ENCODE measurements around the gene TPST1.

GRCh38 chr7:66353547-66353946 lies 148.4 kb downstream of the TPST1 start:
- no peak for TF ChIP-seq CTCF (IDR thresholded peaks at IDR 0.05)
- no peak for TF ChIP-seq EZH2phosphoT487 (IDR thresholded peaks at IDR 0.05; ENCODE audit: borderline replicate concordance, low read depth)
- no peak for TF ChIP-seq ELF1 (IDR thresholded peaks at IDR 0.05)
- no peak for TF ChIP-seq YY1 (IDR thresholded peaks at IDR 0.05; ENCODE audit: low read depth)
- TF ChIP-seq GABPA (IDR thresholded peaks at IDR 0.05; ENCODE audit: low read depth) = no peak
- TF ChIP-seq MXI1 (IDR thresholded peaks at IDR 0.05; ENCODE audit: low read depth, low read length) = no peak
- no peak for TF ChIP-seq REST (IDR thresholded peaks at IDR 0.05; ENCODE audit: low read depth, low read length)
- TF ChIP-seq FOSL2 (IDR thresholded peaks at IDR 0.05; ENCODE audit: borderline replicate concordance, low read depth) = no peak
- no peak for TF ChIP-seq RAD21 (IDR thresholded peaks at IDR 0.05; ENCODE audit: low read length)
- no peak for TF ChIP-seq NFIC (IDR thresholded peaks at IDR 0.05; ENCODE audit: borderline replicate concordance)

Measured in SK-N-SH (cell line).